H9 (cell line): ENCODE data around the gene STPG1. TPM values are rescaled to one million over a fixed set of nuclear protein-coding genes. Genes with fewer than 3 reads are reported as not detected.

ENCODE experiments used
- DNase-seq: peaks from one replicate; pipeline ENCODE4 v3.0.0-alpha.2; 2017
- H2AFZ ChIP-seq: one replicate; pipeline ENCODE4 v1.6.1; 2013; ENCODE audit warnings: mild to moderate bottlenecking, low read length, control low read depth, moderate library complexity
- H2AK5ac ChIP-seq: 2 replicates; pipeline ENCODE4 v1.6.1; 2013; ENCODE audit warnings: low read length, control low read depth, mixed read lengths; ENCODE audit not compliant: insufficient read length
- H2BK120ac ChIP-seq: one replicate; pipeline ENCODE4 v1.6.1; 2013; ENCODE audit warnings: low read depth, mild to moderate bottlenecking, low read length, control low read depth, inconsistent platforms; ENCODE audit not compliant: poor library complexity, severe bottlenecking
- H2BK12ac ChIP-seq: 2 replicates; pipeline ENCODE4 v1.6.1; 2013; ENCODE audit warnings: low read length, control low read depth, mixed read lengths, low read depth; ENCODE audit not compliant: insufficient read length
- H2BK15ac ChIP-seq: 2 replicates; pipeline ENCODE4 v1.6.1; 2013; ENCODE audit warnings: low read depth, low read length, control low read depth
- H2BK20ac ChIP-seq: one replicate; pipeline ENCODE4 v1.6.1; 2013; ENCODE audit warnings: low read depth, mild to moderate bottlenecking, low read length, control low read depth, inconsistent platforms; ENCODE audit not compliant: poor library complexity, severe bottlenecking
- H2BK5ac ChIP-seq: 2 replicates; pipeline ENCODE4 v1.6.1; 2013; ENCODE audit warnings: low read length, control low read depth, mixed read lengths; ENCODE audit not compliant: insufficient read length
- H3K14ac ChIP-seq: 2 replicates; pipeline ENCODE4 v1.6.1; 2013; ENCODE audit warnings: low read length, control low read depth; ENCODE audit not compliant: insufficient read depth
- H3K18ac ChIP-seq: 2 replicates; pipeline ENCODE4 v1.6.1; 2013; ENCODE audit warnings: low read depth, mild to moderate bottlenecking, mixed read lengths, low read length, control low read depth; ENCODE audit not compliant: insufficient read length
- H3K23ac ChIP-seq: 2 replicates; pipeline ENCODE4 v1.6.1; 2013; ENCODE audit warnings: low read length, control low read depth, mixed read lengths, low read depth; ENCODE audit not compliant: insufficient read length
- H3K23me2 ChIP-seq: 2 replicates; pipeline ENCODE4 v1.6.1; 2013; ENCODE audit warnings: low read depth, mild to moderate bottlenecking, mixed read lengths, low read length, control low read depth; ENCODE audit not compliant: insufficient read length, poor library complexity, severe bottlenecking
- H3K27ac ChIP-seq: 2 replicates; pipeline ENCODE4 v1.5.1; 2013; ENCODE audit warnings: low read length, control low read depth, mixed read lengths, low read depth; ENCODE audit not compliant: insufficient read length
- H3K27me3 ChIP-seq: 2 replicates; pipeline ENCODE4 v1.6.1; 2013; ENCODE audit warnings: low read length, control low read depth, inconsistent platforms; ENCODE audit not compliant: insufficient read depth
- H3K4ac ChIP-seq: 2 replicates; pipeline ENCODE4 v1.6.1; 2013; ENCODE audit warnings: low read depth, mild to moderate bottlenecking, control low read depth, inconsistent platforms, low read length, moderate library complexity
- H3K4me1 ChIP-seq: 2 replicates; pipeline ENCODE4 v1.6.1; 2013; ENCODE audit warnings: low read length, control low read depth, inconsistent platforms; ENCODE audit not compliant: insufficient read depth
- H3K4me2 ChIP-seq: 2 replicates; pipeline ENCODE4 v1.6.1; 2013; ENCODE audit warnings: low read length, control low read depth, mixed read lengths; ENCODE audit not compliant: insufficient read length, insufficient read depth
- H3K56ac ChIP-seq: 2 replicates; pipeline ENCODE4 v1.6.1; 2013; ENCODE audit warnings: low read depth, mild to moderate bottlenecking, mixed read lengths, low read length, control low read depth; ENCODE audit not compliant: insufficient read length
- H3K79me1 ChIP-seq: 2 replicates; pipeline ENCODE4 v1.6.1; 2013; ENCODE audit warnings: low read depth, mild to moderate bottlenecking, moderate library complexity, low read length, control low read depth, inconsistent platforms; ENCODE audit not compliant: insufficient read depth, poor library complexity, severe bottlenecking
- H3K79me2 ChIP-seq: 2 replicates; pipeline ENCODE4 v1.6.1; 2013; ENCODE audit warnings: low read length, control low read depth, inconsistent platforms; ENCODE audit not compliant: insufficient read depth
- H3K9ac ChIP-seq: 2 replicates; pipeline ENCODE4 v1.6.1; 2013; ENCODE audit warnings: low read length, control low read depth, mixed read lengths; ENCODE audit not compliant: insufficient read length; ENCODE audit errors: extremely low read depth
- H3K9me3 ChIP-seq: one replicate; pipeline ENCODE4 v1.6.1; 2013; ENCODE audit warnings: low read depth, low read length, inconsistent platforms; ENCODE audit not compliant: control insufficient read depth
- H3T11ph ChIP-seq: one replicate; pipeline ENCODE4 v1.6.1; 2013; ENCODE audit warnings: mild to moderate bottlenecking, low read length, control low read depth, inconsistent platforms
- H4K20me1 ChIP-seq: one replicate; pipeline ENCODE4 v1.6.1; 2013; ENCODE audit not compliant: control insufficient read depth, insufficient read length, insufficient read depth
- H4K5ac ChIP-seq: 2 replicates; pipeline ENCODE4 v1.6.1; 2013; ENCODE audit warnings: low read depth, mild to moderate bottlenecking, mixed read lengths, low read length, control low read depth; ENCODE audit not compliant: insufficient read length
- H4K8ac ChIP-seq: replicated peaks from 2 replicates; pipeline ENCODE4 v1.6.1; 2013; ENCODE audit warnings: low read length, control low read depth, mixed read lengths, low read depth; ENCODE audit not compliant: insufficient read length
- H4K91ac ChIP-seq: 2 replicates; pipeline ENCODE4 v1.6.1; 2013; ENCODE audit warnings: low read depth, mild to moderate bottlenecking, moderate library complexity, mixed read lengths, low read length, control low read depth; ENCODE audit not compliant: insufficient read length
- H3K27ac Mint-ChIP-seq, 3 experiments: 2 replicates in 2 of 3; 3 replicates in 1 of 3; pipeline ENCODE4 v1.8.0; 2020 to 2021; ENCODE audit warnings: mixed read lengths in 3 of 3, mild to moderate bottlenecking in 1 of 3, moderate library complexity in 1 of 3
- H3K27me3 Mint-ChIP-seq: 2 replicates; pipeline ENCODE4 v1.8.0; 2021; ENCODE audit warnings: low read depth, mild to moderate bottlenecking, moderate library complexity, mixed read lengths
- H3K36me3 Mint-ChIP-seq, 3 experiments: 2 replicates in 2 of 3; 3 replicates in 1 of 3; pipeline ENCODE4 v1.8.0; 2020 to 2021; ENCODE audit warnings: low read depth in 3 of 3, mixed read lengths in 3 of 3; ENCODE audit not compliant: insufficient read depth in 1 of 3
- H3K4me1 Mint-ChIP-seq, 2 experiments: 2 replicates each; pipeline ENCODE4 v1.8.0; 2020; ENCODE audit warnings: mixed read lengths in 2 of 2
- H3K4me3 Mint-ChIP-seq, 2 experiments: 2 replicates in 1 of 2; 3 replicates in 1 of 2; pipeline ENCODE4 v1.8.0; 2020 to 2021; ENCODE audit warnings: mild to moderate bottlenecking in 2 of 2, mixed read lengths in 2 of 2, moderate library complexity in 1 of 2
- H3K9me3 Mint-ChIP-seq, 2 experiments: 2 replicates in 1 of 2; 3 replicates in 1 of 2; pipeline ENCODE4 v1.8.0; 2020; ENCODE audit warnings: mild to moderate bottlenecking in 2 of 2, mixed read lengths in 2 of 2, moderate library complexity in 1 of 2
- total RNA-seq: library from RNA; stranded (reverse); gene quantifications from 2 replicates; pipeline ENCODE4 v1.2.1, GENCODE V29; 2021
- TF ChIP-seq, protein P1 (sequence below): fragments of 200-600 bp; sonication (generic); conservative IDR thresholded peaks from 3 replicates; pipeline ENCODE4 v1.8.0; 2021; ENCODE audit warnings: antibody characterized with exemption, mild to moderate bottlenecking

The STPG1 gene
- total RNA-seq, 1 experiment from 2014 or later = 8.3 TPM

DNA sequence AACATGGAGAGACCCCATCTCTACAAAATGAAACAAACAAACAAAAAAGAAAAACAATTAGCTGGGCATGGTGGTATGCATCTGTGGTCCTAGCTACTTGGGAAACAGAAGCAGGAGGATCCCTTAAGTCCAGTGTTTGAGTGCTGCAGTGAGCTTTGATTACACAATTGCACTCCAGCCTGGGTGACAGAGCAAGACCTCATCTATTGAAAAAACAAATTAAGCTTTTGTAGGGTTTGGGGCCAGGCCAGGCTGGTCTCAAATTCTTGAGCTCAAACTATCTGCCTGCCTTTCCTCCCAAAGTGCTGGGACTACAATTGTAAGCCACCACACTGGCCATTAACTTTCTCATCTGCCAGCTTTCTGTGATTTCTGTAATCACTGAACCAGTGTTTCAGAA is 29.2 kb upstream of the STPG1 start:
- no peak overlapping the region for H3K27ac Mint-ChIP-seq
- Histone ChIP-seq H3K9ac (no peak overlapping the region), H2BK120ac (no peak overlapping the region), H3K27me3 (no peaks in the 10 kb centered on the region), H2AK5ac (no peak overlapping the region), H3K4me2 (no peak overlapping the region), H3K9me3 (no peaks in the 10 kb centered on the region), H3K79me2 (no peaks in the 10 kb centered on the region), H4K8ac (no peak overlapping the region), H2BK5ac (no peak overlapping the region), H3T11ph (no peak overlapping the region), H3K18ac (no peak overlapping the region), H3K4ac (no peak overlapping the region), H3K56ac (no peak overlapping the region), H3K4me1 (no peaks in the 10 kb centered on the region), H3K23ac (no peak overlapping the region), H2BK20ac (no peak overlapping the region), H4K91ac (no peak overlapping the region), H2BK12ac (no peak overlapping the region), H2AFZ (no peak overlapping the region), H2BK15ac (no peak overlapping the region), H4K5ac (no peak overlapping the region), H3K14ac (no peak overlapping the region), H4K20me1 (no peaks in the 10 kb centered on the region), H3K79me1 (no peaks in the 10 kb centered on the region), H3K23me2 (no peaks in the 10 kb centered on the region), H3K27ac (no peak overlapping the region)
- H3K27me3 Mint-ChIP-seq = no peaks in the 10 kb centered on the region
- H3K9me3 Mint-ChIP-seq = no peaks in the 10 kb centered on the region
- H3K4me1 Mint-ChIP-seq = peaks cover 9 to 31% of the 10 kb centered on the region in 2 experiments
- DNase-seq = no peak
- TF ChIP-seq, protein P1, sequence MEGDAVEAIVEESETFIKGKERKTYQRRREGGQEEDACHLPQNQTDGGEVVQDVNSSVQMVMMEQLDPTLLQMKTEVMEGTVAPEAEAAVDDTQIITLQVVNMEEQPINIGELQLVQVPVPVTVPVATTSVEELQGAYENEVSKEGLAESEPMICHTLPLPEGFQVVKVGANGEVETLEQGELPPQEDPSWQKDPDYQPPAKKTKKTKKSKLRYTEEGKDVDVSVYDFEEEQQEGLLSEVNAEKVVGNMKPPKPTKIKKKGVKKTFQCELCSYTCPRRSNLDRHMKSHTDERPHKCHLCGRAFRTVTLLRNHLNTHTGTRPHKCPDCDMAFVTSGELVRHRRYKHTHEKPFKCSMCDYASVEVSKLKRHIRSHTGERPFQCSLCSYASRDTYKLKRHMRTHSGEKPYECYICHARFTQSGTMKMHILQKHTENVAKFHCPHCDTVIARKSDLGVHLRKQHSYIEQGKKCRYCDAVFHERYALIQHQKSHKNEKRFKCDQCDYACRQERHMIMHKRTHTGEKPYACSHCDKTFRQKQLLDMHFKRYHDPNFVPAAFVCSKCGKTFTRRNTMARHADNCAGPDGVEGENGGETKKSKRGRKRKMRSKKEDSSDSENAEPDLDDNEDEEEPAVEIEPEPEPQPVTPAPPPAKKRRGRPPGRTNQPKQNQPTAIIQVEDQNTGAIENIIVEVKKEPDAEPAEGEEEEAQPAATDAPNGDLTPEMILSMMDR = no peak
- peaks cover 0 to 7% (median 5%) of the 10 kb centered on the region in 3 experiments; a peak in 4 of 7 replicates for H3K36me3 Mint-ChIP-seq
- H3K4me3 Mint-ChIP-seq = no peak overlapping the region
